ENCODE results near the gene FAM216B. TPM values are rescaled to one million over a fixed set of nuclear protein-coding genes. Genes with fewer than 3 reads are reported as not detected.
A peak's percentile ranks its signal among the peaks of the same experiment; 100 is the strongest.

FAM216B gene
- total RNA-seq, 1 experiment from 2014 or later, result not detected

DNA sequence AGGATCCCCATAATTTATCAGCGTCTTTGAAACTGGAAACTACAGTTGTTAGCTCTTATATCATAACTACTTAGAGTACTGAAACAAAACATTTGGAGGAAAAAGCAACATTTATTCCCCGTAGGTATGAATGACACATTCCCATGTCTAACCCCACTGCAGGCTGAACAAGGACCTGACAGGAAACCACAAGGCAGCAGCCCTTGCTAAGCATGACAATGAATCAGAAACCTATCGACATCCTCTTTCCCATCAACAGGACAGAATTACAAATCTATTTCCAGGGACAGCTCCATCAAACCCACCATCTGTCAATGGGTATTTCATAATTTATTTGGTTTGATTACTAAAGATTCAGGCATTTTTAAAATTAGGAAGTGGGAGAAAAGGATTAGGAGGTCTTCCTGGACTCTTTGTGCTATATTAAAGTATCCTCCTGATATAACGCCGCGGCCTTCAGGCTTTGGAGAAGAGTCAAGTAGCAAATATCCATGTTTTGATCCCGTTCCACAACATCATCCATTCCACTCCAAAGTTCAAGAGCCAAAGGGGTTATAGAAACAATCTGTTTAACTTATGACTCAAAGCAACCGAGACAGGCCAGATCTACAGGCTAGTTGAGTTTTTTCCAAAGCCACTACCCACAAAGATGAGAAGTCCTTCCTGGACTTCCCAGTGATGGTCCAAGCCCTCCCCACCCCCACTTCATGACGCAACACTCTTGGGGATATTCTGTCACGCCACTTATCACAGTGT lies 51.1 kb downstream of the FAM216B start:
- peak; percentile 98 for DNase-seq (ENCODE audit: low read depth)

DNA sequence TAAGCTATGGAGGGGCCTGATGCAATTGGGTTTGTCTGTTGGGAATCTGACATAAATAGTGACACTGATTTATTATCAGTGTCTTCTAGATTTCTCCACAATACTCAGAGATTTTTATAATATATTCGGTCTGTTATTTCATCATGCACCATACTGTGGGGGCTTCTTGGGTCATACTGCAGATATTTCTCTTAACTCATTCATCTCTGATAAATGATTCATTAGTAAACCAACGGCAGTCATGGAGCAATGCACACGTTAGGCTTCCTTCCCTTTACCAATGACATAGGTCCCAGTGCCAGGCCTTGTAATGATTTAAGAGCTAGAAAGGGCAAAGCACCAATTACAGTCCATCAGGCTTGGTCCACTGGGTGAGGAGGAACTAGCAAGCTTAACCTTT lies 53.6 kb downstream of the FAM216B start:
- DNase-seq (ENCODE audit: low read depth), result no peak

DNA sequence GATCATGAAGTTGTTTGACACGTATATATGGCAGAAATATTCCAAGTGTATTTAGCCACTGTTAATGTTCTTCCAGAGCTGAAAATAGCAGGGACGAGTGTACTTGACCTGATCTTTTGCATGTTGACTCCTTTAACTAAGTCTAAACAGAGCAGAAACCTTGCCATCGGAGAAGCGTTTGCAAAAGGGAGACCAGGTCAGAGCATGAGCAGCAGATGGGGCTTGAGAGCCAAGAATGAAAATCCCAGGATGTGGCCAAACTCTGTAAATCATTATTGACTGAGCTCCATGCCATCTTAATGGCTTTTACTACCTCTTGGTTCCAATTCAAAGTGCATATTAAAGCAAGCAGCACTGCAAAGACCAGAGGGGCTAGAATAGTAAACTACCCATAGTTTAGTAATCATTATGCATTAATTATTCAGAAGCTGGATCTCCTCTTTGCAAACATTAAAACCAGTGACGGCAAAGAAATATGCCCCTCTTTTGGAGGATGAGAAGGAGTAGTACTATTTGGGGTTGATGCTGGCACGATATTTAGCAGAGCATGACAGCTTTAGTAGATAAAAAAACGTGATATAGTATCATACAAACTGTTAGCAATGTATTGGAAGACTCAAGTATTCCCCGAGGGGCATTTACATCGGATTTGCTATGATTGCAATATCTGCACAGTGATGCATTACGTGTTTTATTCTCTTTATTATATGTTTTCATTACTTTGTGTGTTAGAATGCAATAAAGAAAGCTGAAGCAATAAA lies 55.7 kb downstream of the FAM216B start:
- peak; percentile 81 for DNase-seq (ENCODE audit: low read depth)

Other genes starting within 250 kb of the FAM216B start
- 0.10 TPM in 1 of 2 replicates, not detected in the other for gene TNFSF11, start 207.4 kb upstream of the FAM216B start, total RNA-seq (2014; rRNA removed; shearing (Covaris generic))
- gene EPSTI1, start 210.7 kb downstream of the FAM216B start, total RNA-seq (2014; rRNA removed; shearing (Covaris generic)), result 7.9 and 8.4 TPM in 2 replicates
- 54.5 and 64.5 TPM in 2 replicates for gene DNAJC15, start 242.0 kb downstream of the FAM216B start, total RNA-seq (2014; rRNA removed; shearing (Covaris generic))